H1 (cell line): Measurements from ENCODE around the gene LIAS. TPM values are rescaled to one million over a fixed set of nuclear protein-coding genes. Genes with fewer than 3 reads are reported as not detected.

ENCODE experiments used
- CTCF ChIA-PET: fragments of 300-600 bp; sonication (Branson Sonifier 250); formaldehyde crosslinking; loops from one replicate; lab custom pipeline; 2021; ENCODE audit not compliant: partially characterized antibody; lab: Charles Lee
- POLR2A ChIA-PET: fragments of 300-600 bp; sonication (Branson Sonifier 250); formaldehyde crosslinking; loops from one replicate; lab custom pipeline; 2021; ENCODE audit warnings: inconsistent platforms; ENCODE audit not compliant: partially characterized antibody; lab: Charles Lee
- DNase-seq, 2 experiments: peaks; one replicate each; pipeline versions ENCODE4 v3.0.0 to v3.0.0-alpha.2; 2010 to 2022; ENCODE audit warnings: low spot score in 2 of 2, low read depth in 1 of 2, mixed read lengths in 1 of 2
- FAIRE-seq: peaks from 2 replicates; lab custom pipeline; 2011; peaks lifted over from hg19 to GRCh38; lab: Jason Lieb, UNC
- H2AFZ ChIP-seq: 2 replicates; pipeline ENCODE4 v1.8.1; 2012; ENCODE audit warnings: low read length, inconsistent platforms
- H2AK5ac ChIP-seq: 2 replicates; pipeline ENCODE4 v1.6.1; 2013; ENCODE audit warnings: low read depth, low read length
- H2BK120ac ChIP-seq: replicated peaks from 2 replicates; pipeline ENCODE3; 2013; ENCODE audit warnings: low read depth, low read length, inconsistent platforms
- H2BK12ac ChIP-seq: 2 replicates; pipeline ENCODE4 v1.6.1; 2013; ENCODE audit warnings: low read depth, low read length
- H2BK15ac ChIP-seq: 2 replicates; pipeline ENCODE4 v1.6.1; 2013; ENCODE audit warnings: low read length
- H2BK20ac ChIP-seq: 2 replicates; pipeline ENCODE4 v1.6.1; 2013; ENCODE audit warnings: low read length
- H2BK5ac ChIP-seq: 2 replicates; pipeline ENCODE4 v1.6.1; 2013; ENCODE audit warnings: low read depth, low read length
- H3K14ac ChIP-seq: 2 replicates; pipeline ENCODE4 v1.6.1; 2013; ENCODE audit warnings: inconsistent platforms; ENCODE audit not compliant: insufficient read length
- H3K18ac ChIP-seq: 2 replicates; pipeline ENCODE4 v1.6.1; 2013; ENCODE audit warnings: low read length; ENCODE audit errors: extremely low read depth
- H3K23ac ChIP-seq: 2 replicates; pipeline ENCODE4 v1.6.1; 2013; ENCODE audit warnings: inconsistent platforms; ENCODE audit not compliant: insufficient read length
- H3K23me2 ChIP-seq: 2 replicates; pipeline ENCODE4 v1.6.1; 2013; ENCODE audit warnings: low read depth, low read length
- H3K27ac ChIP-seq: 2 replicates; pipeline ENCODE4 v1.6.1; 2011; ENCODE audit warnings: low read depth, low read length, inconsistent platforms
- H3K27me3 ChIP-seq, 4 experiments: replicated peaks in 1 of 4; 1 replicate in 1 of 4; 2 replicates in 3 of 4; pipeline versions ENCODE4 v1.6.1 to v1.8.1; 2011 to 2013; ENCODE audit warnings: low read length in 3 of 4, mild to moderate bottlenecking in 3 of 4, inconsistent platforms in 2 of 4, mixed read lengths in 2 of 4, moderate library complexity in 1 of 4; ENCODE audit not compliant: control insufficient read depth in 3 of 4, insufficient read depth in 3 of 4; ENCODE audit errors: extremely low read depth in 1 of 4
- H3K36me3 ChIP-seq, 4 experiments: 2 replicates each; pipeline versions ENCODE4 v1.6.1 to v1.8.1; 2011 to 2013; ENCODE audit warnings: mild to moderate bottlenecking in 4 of 4, low read length in 3 of 4, moderate library complexity in 2 of 4, control low read depth in 1 of 4, inconsistent platforms in 1 of 4; ENCODE audit not compliant: insufficient read depth in 4 of 4, control insufficient read depth in 2 of 4
- H3K4ac ChIP-seq: replicated peaks from 2 replicates; pipeline ENCODE3; 2013; ENCODE audit warnings: low read length, low read depth, mixed read lengths, inconsistent platforms; ENCODE audit not compliant: insufficient read length
- H3K4me1 ChIP-seq, 4 experiments: replicated peaks in 1 of 4; 1 replicate in 1 of 4; 2 replicates in 3 of 4; pipeline versions ENCODE4 v1.6.1 to v1.8.1; 2011 to 2013; ENCODE audit warnings: low read length in 3 of 4, inconsistent platforms in 2 of 4, mixed read lengths in 1 of 4; ENCODE audit not compliant: insufficient read depth in 4 of 4, control insufficient read depth in 3 of 4
- H3K4me2 ChIP-seq, 2 experiments: 2 replicates each; pipeline versions ENCODE4 v1.6.1 to v1.8.1; 2011 to 2013; ENCODE audit warnings: low read depth in 2 of 2, low read length in 2 of 2, control low read depth in 1 of 2, inconsistent platforms in 1 of 2, mild to moderate bottlenecking in 1 of 2; ENCODE audit not compliant: insufficient read depth in 1 of 2
- H3K4me3 ChIP-seq, 4 experiments: fragments of 200-600, 300-600 bp in 1 of 4; sonication (generic), shearing (Covaris generic), sonication (Bioruptor Twin) in 1 of 4; 2 replicates each; pipeline versions ENCODE4 v1.5.1 to v1.8.1; 2011 to 2016; ENCODE audit warnings: low read length in 4 of 4, low read depth in 3 of 4, control low read depth in 2 of 4, inconsistent platforms in 2 of 4, mild to moderate bottlenecking in 2 of 4, mixed read lengths in 1 of 4, moderate library complexity in 1 of 4; ENCODE audit not compliant: insufficient read depth in 2 of 4; ENCODE audit errors: extremely low read depth in 1 of 4
- H3K56ac ChIP-seq: replicated peaks from 2 replicates; pipeline ENCODE3; 2013; ENCODE audit warnings: low read depth, mild to moderate bottlenecking, mixed read lengths, low read length, inconsistent platforms; ENCODE audit not compliant: insufficient read length
- H3K79me1 ChIP-seq: 2 replicates; pipeline ENCODE4 v1.6.1; 2013; ENCODE audit warnings: low read depth, low read length, control low read depth
- H3K79me2 ChIP-seq, 2 experiments: 2 replicates each; pipeline versions ENCODE4 v1.6.1 to v1.8.1; 2012 to 2013; ENCODE audit warnings: low read length in 2 of 2, mild to moderate bottlenecking in 2 of 2, inconsistent platforms in 1 of 2; ENCODE audit not compliant: insufficient read depth in 2 of 2, control insufficient read depth in 1 of 2
- H3K9ac ChIP-seq, 4 experiments: replicated peaks in 1 of 4; 1 replicate in 1 of 4; 2 replicates in 3 of 4; pipeline versions ENCODE4 v1.6.1 to v1.8.1; 2011 to 2013; ENCODE audit warnings: low read depth in 3 of 4, low read length in 3 of 4, control low read depth in 2 of 4, mild to moderate bottlenecking in 2 of 4, moderate library complexity in 2 of 4, inconsistent platforms in 1 of 4; ENCODE audit errors: extremely low read depth in 1 of 4
- H3K9me3 ChIP-seq, 2 experiments: 2 replicates each; pipeline versions ENCODE4 v1.6.1 to v1.8.1; 2012 to 2013; ENCODE audit warnings: mild to moderate bottlenecking in 2 of 2, moderate library complexity in 2 of 2, control low read depth in 1 of 2, inconsistent platforms in 1 of 2, low read depth in 1 of 2, low read length in 1 of 2, mixed read lengths in 1 of 2; ENCODE audit not compliant: insufficient read depth in 2 of 2
- H4K20me1 ChIP-seq, 2 experiments: replicated peaks in 1 of 2; 2 replicates each; pipeline versions ENCODE3 to v1.8.1; 2011 to 2013; ENCODE audit warnings: inconsistent platforms in 2 of 2, low read length in 2 of 2, mild to moderate bottlenecking in 1 of 2; ENCODE audit not compliant: insufficient read depth in 2 of 2, control insufficient read depth in 1 of 2
- H4K5ac ChIP-seq: 2 replicates; pipeline ENCODE4 v1.6.1; 2013; ENCODE audit warnings: low read length, low read depth, mixed read lengths, inconsistent platforms; ENCODE audit not compliant: insufficient read length
- H4K8ac ChIP-seq: 2 replicates; pipeline ENCODE4 v1.8.0; 2013; ENCODE audit warnings: mild to moderate bottlenecking, moderate library complexity, low read length, inconsistent platforms; ENCODE audit not compliant: insufficient read depth; ENCODE audit errors: extremely low read depth
- H4K91ac ChIP-seq: replicated peaks from 2 replicates; pipeline ENCODE3; 2013; ENCODE audit warnings: low read length, mixed read lengths, inconsistent platforms; ENCODE audit not compliant: insufficient read length
- CHD2 ChIP-seq: IDR thresholded peaks from 2 replicates; pipeline ENCODE4 v1.6.1; 2012; ENCODE audit warnings: low read length, improper control_type of control experiment
- CREB1 ChIP-seq: IDR thresholded peaks from 2 replicates; pipeline ENCODE4 v1.6.1; 2012; ENCODE audit warnings: inconsistent platforms
- EGR1 ChIP-seq: IDR thresholded peaks from 2 replicates; pipeline ENCODE4 v1.6.1; 2011; ENCODE audit warnings: low read depth, low read length, borderline replicate concordance
- GTF2F1 ChIP-seq: IDR thresholded peaks from 2 replicates; pipeline ENCODE4 v1.6.1; 2012; ENCODE audit warnings: low read depth, low read length, improper control_type of control experiment, borderline replicate concordance
- NANOG ChIP-seq: IDR thresholded peaks from 2 replicates; pipeline ENCODE4 v1.6.1; 2011; ENCODE audit warnings: low read length, low read depth, mild to moderate bottlenecking, inconsistent platforms; ENCODE audit not compliant: insufficient read depth, poor library complexity, severe bottlenecking
- NRF1 ChIP-seq: IDR thresholded peaks from 2 replicates; pipeline ENCODE4 v1.6.1; 2011; ENCODE audit warnings: mild to moderate bottlenecking, low read depth, low read length, improper control_type of control experiment
- SIN3A ChIP-seq, 2 experiments: IDR thresholded peaks in 1 of 2; conservative IDR thresholded peaks in 1 of 2; 2 replicates each; pipeline ENCODE4 v1.6.1; 2011 to 2012; ENCODE audit warnings: low read length in 2 of 2, improper control_type of control experiment in 1 of 2, low read depth in 1 of 2, mild to moderate bottlenecking in 1 of 2
- SIRT6 ChIP-seq: IDR thresholded peaks from one replicate; pipeline ENCODE4 v1.7.1; 2012; ENCODE audit warnings: low read length, inconsistent platforms
- TBP ChIP-seq: IDR thresholded peaks from 2 replicates; pipeline ENCODE4 v1.6.1; 2011; ENCODE audit warnings: low read depth, low read length, improper control_type of control experiment
- WGBS, 2 experiments: shearing (Covaris generic) in 1 of 2; methylation state at CpG; one replicate each; pipeline versions ENCODE4 v1.1.6 to v1.1.7; 2013 to 2015; ENCODE audit warnings: low lambda C conversion rate in 2 of 2, mixed read lengths in 2 of 2, inconsistent platforms in 1 of 2, low coverage in 1 of 2, missing lambda C conversion rate in 1 of 2; ENCODE audit not compliant: insufficient replicate concordance in 2 of 2, insufficient coverage in 1 of 2, insufficient read length in 1 of 2; ENCODE audit errors: extremely low coverage in 1 of 2, missing lambda C conversion rate in 1 of 2; 5-methylcytosine and 5-hydroxymethylcytosine counted together
- polyA plus RNA-seq, 7 experiments: library from polyadenylated mRNA; depleted of rRNA in 3 of 7; stranded (reverse) in 5 of 7; unstranded in 2 of 7; fragments of >200 nt in 5 of 7; fragments of 200-250 nt in 2 of 7; gene quantifications; 1 replicate in 5 of 7; 2 replicates in 1 of 7; 4 replicates in 1 of 7; pipeline versions ENCODE4 v1.2.1 to v1.2.3, GENCODE V29; 2011 to 2013; ENCODE audit warnings: missing spikeins in 2 of 7, mixed read lengths in 2 of 7
- total RNA-seq: library from RNA; stranded (reverse); fragmentation: NEBNext Ultra II Directional; extraction: Animal tissue kit (Norgen Biotek cat#: 25700); gene quantifications from 2 replicates; pipeline ENCODE4 v1.2.1, GENCODE V29; 2021

Gene LIAS
- total and polyA plus RNA-seq, 2 of the 8 experiments (the other 6 are each of a cell fraction or from before 2014, with no cell fraction given) = 10.5 to 24.9 TPM

GRCh38 chr4:39422247-39422646 lies 36.6 kb upstream of the LIAS start:
- Histone ChIP-seq H2BK15ac (no peak overlapping the region), H3K18ac (no peak overlapping the region), H3K9ac (no peak overlapping the region), H3K27ac (no peak overlapping the region), H3K4me3 (no peak overlapping the region), H3K23ac (no peak overlapping the region), H3K4ac (no peak overlapping the region), H2BK20ac (no peak overlapping the region), H2BK12ac (no peak overlapping the region), H3K23me2 (no peaks in the 10 kb centered on the region), H2AK5ac (no peak overlapping the region), H3K9me3 (no peaks in the 10 kb centered on the region), H4K91ac (no peak overlapping the region), H3K4me1 (no peaks in the 10 kb centered on the region), H3K4me2 (no peak overlapping the region), H4K8ac (no peak overlapping the region), H2BK120ac (no peak overlapping the region), H2AFZ (no peak overlapping the region), H3K79me2 (no peaks in the 10 kb centered on the region), H4K5ac (no peak overlapping the region), H3K14ac (no peak overlapping the region), H3K79me1 (no peaks in the 10 kb centered on the region), H3K27me3 (no peaks in the 10 kb centered on the region), H3K56ac (no peak overlapping the region), H2BK5ac (no peak overlapping the region), H4K20me1 (no peaks in the 10 kb centered on the region), H3K36me3 (no peaks in the 10 kb centered on the region)
- ChIA-PET POLR2A (interaction anchor here (0.6 kb wide), 2 partner anchors 35 to 69 kb away, joined by 3 to 4 read pairs; no protein-coding TSS in a partner anchor), CTCF (interaction anchor here (1.2 kb wide), 1 partner anchor 16 kb away, joined by 3 read pairs; no protein-coding TSS in a partner anchor)
- FAIRE-seq (no peak), DNase-seq (no peak)
- 86% methylated on average over 3 of the region's 3 CpGs; no CpG with 5 or more reads in 1 of the 2 experiments for WGBS, 2 experiments
- TF ChIP-seq CREB1 = no peak
- TF ChIP-seq NRF1 = no peak
- TF ChIP-seq TBP = no peak
- TF ChIP-seq CHD2 = no peak
- TF ChIP-seq SIN3A (conservative IDR thresholded peaks at IDR 0.05 in 1 of 2, IDR thresholded peaks at IDR 0.05 in 1 of 2; ENCODE audit: low read depth in 1 of 2, low read length in 2 of 2) = no peak
- TF ChIP-seq GTF2F1 = no peak
- no peak for TF ChIP-seq EGR1
- TF ChIP-seq NANOG = no peak
- TF ChIP-seq SIRT6 = no peak
